HepG2 (cell line): ENCODE data around the gene CENPE. TPM values are rescaled to one million over a fixed set of nuclear protein-coding genes. Genes with fewer than 3 reads are reported as not detected.
A peak's percentile ranks its signal among the peaks of the same experiment; 100 is the strongest.

Experiments
- ATAD3A ChIP-seq: sonication (generic); formaldehyde crosslinking; IDR thresholded peaks from 2 replicates; pipeline ENCODE4 v1.4.0; 2020; ENCODE audit warnings: missing genetic modification reagents
- BCL6 ChIP-seq: IDR thresholded peaks from 2 replicates; pipeline ENCODE4 v1.6.1; 2016; ENCODE audit warnings: missing genetic modification reagents, missing compliant biosample characterization
- CENPX ChIP-seq: sonication (generic); formaldehyde crosslinking; IDR thresholded peaks from 2 replicates; pipeline ENCODE4 v1.9.0; 2021; ENCODE audit warnings: mild to moderate bottlenecking, missing genetic modification reagents, moderate library complexity
- DDIT3 ChIP-seq: sonication (generic); formaldehyde crosslinking; IDR thresholded peaks from 2 replicates; pipeline ENCODE4 v1.4.0; 2020; ENCODE audit warnings: mild to moderate bottlenecking, missing genetic modification reagents
- DMAP1 ChIP-seq: IDR thresholded peaks from 2 replicates; pipeline ENCODE4 v1.6.1; 2016
- HDAC6 ChIP-seq: fragments of 200-600 bp; sonication (generic); IDR thresholded peaks from 2 replicates; pipeline ENCODE4 v1.7.0; 2017; ENCODE audit warnings: mild to moderate bottlenecking, antibody characterized with exemption, low read length, low read depth
- HMG20B ChIP-seq: conservative IDR thresholded peaks from 2 replicates; pipeline ENCODE4 v1.6.1; 2016; ENCODE audit warnings: missing genetic modification reagents, missing compliant biosample characterization
- HMGA1 ChIP-seq: sonication (generic); formaldehyde crosslinking; conservative IDR thresholded peaks from 2 replicates; pipeline ENCODE4 v1.4.0; 2020; ENCODE audit warnings: missing genetic modification reagents
- IRF9 ChIP-seq: sonication (generic); formaldehyde crosslinking; IDR thresholded peaks from 2 replicates; pipeline ENCODE4 v1.8.0; 2022; ENCODE audit warnings: missing genetic modification reagents, mild to moderate bottlenecking, borderline replicate concordance
- KMT2B ChIP-seq: IDR thresholded peaks from 2 replicates; pipeline ENCODE4 v1.6.1; 2016; ENCODE audit warnings: missing genetic modification reagents, missing compliant biosample characterization
- MAZ ChIP-seq, 2 experiments: sonication (generic) in 1 of 2; formaldehyde crosslinking in 1 of 2; IDR thresholded peaks; 2 replicates each; pipeline versions ENCODE4 v1.5.0 to v1.6.1; 2012 to 2020; ENCODE audit warnings: low read depth in 2 of 2, mild to moderate bottlenecking in 2 of 2, borderline replicate concordance in 1 of 2, improper control_type of control experiment in 1 of 2, low read length in 1 of 2, missing genetic modification reagents in 1 of 2, moderate library complexity in 1 of 2
- RARG ChIP-seq: sonication (generic); formaldehyde crosslinking; IDR thresholded peaks from 2 replicates; pipeline ENCODE4 v1.4.0; 2020; ENCODE audit warnings: low read depth, mild to moderate bottlenecking, missing genetic modification reagents
- RBAK ChIP-seq: sonication (generic); formaldehyde crosslinking; IDR thresholded peaks from 2 replicates; pipeline ENCODE4 v1.5.1; 2020; ENCODE audit warnings: mild to moderate bottlenecking, missing genetic modification reagents
- SIX1 ChIP-seq: sonication (generic); formaldehyde crosslinking; IDR thresholded peaks from 2 replicates; pipeline ENCODE4 v1.4.0; 2020; ENCODE audit warnings: missing genetic modification reagents, borderline replicate concordance
- SP140L ChIP-seq: sonication (generic); formaldehyde crosslinking; IDR thresholded peaks from 2 replicates; pipeline ENCODE4 v1.4.0; 2020; ENCODE audit warnings: missing genetic modification reagents, borderline replicate concordance
- ZNF160 ChIP-seq: sonication (generic); formaldehyde crosslinking; IDR thresholded peaks from 2 replicates; pipeline ENCODE4 v1.8.0; 2022; ENCODE audit warnings: mild to moderate bottlenecking, inconsistent platforms, missing genetic modification reagents
- ZNF180 ChIP-seq: sonication (generic); formaldehyde crosslinking; IDR thresholded peaks from 2 replicates; pipeline ENCODE4 v1.4.0; 2020; ENCODE audit warnings: low read depth, missing genetic modification reagents, borderline replicate concordance
- ZNF24 ChIP-seq: fragments of 450-650 bp; IDR thresholded peaks from 2 replicates; pipeline ENCODE4 v1.6.1; 2017; ENCODE audit warnings: antibody characterized with exemption, mild to moderate bottlenecking
- ZNF276 ChIP-seq: sonication (generic); formaldehyde crosslinking; IDR thresholded peaks from 2 replicates; pipeline ENCODE4 v1.4.0; 2020; ENCODE audit warnings: mild to moderate bottlenecking, low read depth, missing genetic modification reagents
- ZNF331 ChIP-seq: sonication (generic); formaldehyde crosslinking; IDR thresholded peaks from 2 replicates; pipeline ENCODE4 v1.4.0; 2020; ENCODE audit warnings: missing genetic modification reagents
- ZNF557 ChIP-seq: sonication (generic); formaldehyde crosslinking; IDR thresholded peaks from 2 replicates; pipeline ENCODE4 v1.4.0; 2020; ENCODE audit warnings: missing genetic modification reagents
- ZNF598 ChIP-seq: sonication (generic); formaldehyde crosslinking; IDR thresholded peaks from 2 replicates; pipeline ENCODE4 v1.5.1; 2020; ENCODE audit warnings: mild to moderate bottlenecking, missing genetic modification reagents, borderline replicate concordance
- ZNF616 ChIP-seq: sonication (generic); formaldehyde crosslinking; IDR thresholded peaks from 2 replicates; pipeline ENCODE4 v1.5.0; 2020; ENCODE audit warnings: low read depth, mild to moderate bottlenecking, missing genetic modification reagents
- ZNF670 ChIP-seq: sonication (generic); formaldehyde crosslinking; IDR thresholded peaks from 2 replicates; pipeline ENCODE4 v1.8.0; 2022; ENCODE audit warnings: mild to moderate bottlenecking, missing genetic modification reagents, borderline replicate concordance
- ZNF710 ChIP-seq: sonication (generic); formaldehyde crosslinking; IDR thresholded peaks from 2 replicates; pipeline ENCODE4 v1.5.0; 2020; ENCODE audit warnings: mild to moderate bottlenecking, missing genetic modification reagents, borderline replicate concordance
- polyA plus RNA-seq, 8 experiments: library from polyadenylated mRNA; depleted of rRNA in 3 of 8; stranded (reverse) in 7 of 8; unstranded in 1 of 8; fragments of >200 nt; fragmentation: Illumina TruSeq in 4 of 8; extraction: Trizol in 4 of 8; gene quantifications; 2 replicates each; pipeline versions ENCODE4 v1.2.1 to v1.2.3, GENCODE V29; 2011 to 2016; ENCODE audit warnings: low read depth in 4 of 8, missing spikeins in 1 of 8, mixed read lengths in 1 of 8; ENCODE audit not compliant: insufficient read depth in 1 of 8
- total RNA-seq, 5 experiments: library from RNA; depleted of rRNA; stranded (reverse); fragments of >200 nt; fragmentation: Illumina TruSeq; extraction: Trizol; gene quantifications; 2 replicates each; pipeline ENCODE4 v1.2.3, GENCODE V29; 2016; ENCODE audit warnings: low read depth in 1 of 5

CENPE gene
- total and polyA plus RNA-seq, 2 of the 13 experiments (the other 11 are each of a cell fraction or from before 2014, with no cell fraction given) = 2.1 to 19.8 TPM

- TF ChIP-seq ZNF598 (CRISPR knock-in tag) (peak; percentile 70; the same call in 1 of the 2 replicates), ATAD3A (CRISPR knock-in tag) (no peak), ZNF331 (CRISPR knock-in tag) (peak; percentile 10; the same call in 1 of the 2 replicates), ZNF670 (CRISPR knock-in tag) (peak; percentile 80), IRF9 (no peak; the same call in 1 of the 2 replicates), KMT2B (CRISPR knock-in tag) (no peak; the same call in 1 of the 2 replicates), SP140L (CRISPR knock-in tag) (no peak), HDAC6 (no peak), ZNF557 (CRISPR knock-in tag) (no peak), ZNF180 (CRISPR knock-in tag) (no peak; the same call in 1 of the 2 replicates), SIX1 (CRISPR knock-in tag) (no peak), MAZ (IDR thresholded peaks at IDR 0.05; ENCODE audit: borderline replicate concordance, low read depth, low read length) (no peak), MAZ (CRISPR knock-in tag; IDR thresholded peaks at IDR 0.05; ENCODE audit: low read depth) (no peak), ZNF160 (peak; percentile 47; the same call in 1 of the 2 replicates), RARG (no peak), ZNF710 (CRISPR knock-in tag) (no peak), HMGA1 (CRISPR knock-in tag) (no peak), HMG20B (0 out of 2 replicates have a peak, but pooled peaks have one; percentile 7), DMAP1 (peak; percentile 87), ZNF616 (CRISPR knock-in tag) (0 out of 2 replicates have a peak, but pooled peaks have one; percentile 65), DDIT3 (no peak), ZNF276 (peak; percentile 84; the same call in 1 of the 2 replicates), CENPX (CRISPR knock-in tag) (no peak), ZNF24 (no peak), RBAK (CRISPR knock-in tag) (no peak), BCL6 (CRISPR knock-in tag) (no peak)
These were observed 122.0 kb downstream of the CENPE start (continued) for GRCh38 chr4:103075894-103076746.
